COLO668 (cell line): ENCODE data around the gene CEP85.
"Not testable (repeated sequence)": the region's sequence is repeated elsewhere in the genome, so short reads cannot be mapped to it uniquely, and the experiment has no call there.

ENCODE experiments used
- DNase-seq: peaks from one replicate; lab custom pipeline; 2025; ENCODE audit not compliant: unreplicated experiment; lab: John Stamatoyannopoulos, UW

Gene CEP85

DNA sequence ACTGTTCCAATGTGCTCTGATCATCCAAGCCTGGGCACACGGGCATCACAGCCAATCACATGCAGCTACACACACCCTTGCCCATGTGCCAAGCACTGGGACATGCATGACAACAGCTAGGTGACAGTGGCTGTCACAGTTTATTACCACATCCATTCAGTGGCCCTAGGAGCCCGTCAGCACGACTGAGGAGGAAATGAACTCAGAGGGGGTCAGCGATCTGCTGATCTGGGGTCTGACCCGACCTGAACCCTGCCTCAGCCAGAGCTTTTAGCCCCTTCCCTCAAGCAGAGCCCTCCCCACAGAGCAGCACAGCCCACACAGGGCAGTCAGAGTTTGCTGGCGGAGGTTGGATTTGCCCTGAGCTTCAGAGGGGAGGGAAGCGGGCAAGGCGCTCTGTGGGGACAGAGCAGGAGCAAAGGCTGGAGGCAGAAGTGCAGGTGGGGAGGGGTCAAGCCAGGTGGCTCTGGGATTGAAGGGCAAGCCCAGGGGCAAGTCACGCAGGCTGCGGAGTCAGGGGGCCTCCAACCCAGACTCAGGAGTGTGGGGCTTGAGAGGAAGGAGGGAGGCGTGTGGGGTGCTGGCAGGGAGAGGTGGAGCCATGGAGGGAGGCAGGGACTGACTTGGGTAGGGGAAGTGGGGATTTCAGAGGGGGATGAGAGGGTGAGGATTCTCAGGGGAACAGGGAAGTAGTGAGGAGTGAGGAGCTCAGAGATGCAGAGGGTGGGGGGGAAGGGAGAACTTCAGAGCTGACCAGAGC, 56.3 kb downstream of the CEP85 start:
- no peak for DNase-seq

DNA sequence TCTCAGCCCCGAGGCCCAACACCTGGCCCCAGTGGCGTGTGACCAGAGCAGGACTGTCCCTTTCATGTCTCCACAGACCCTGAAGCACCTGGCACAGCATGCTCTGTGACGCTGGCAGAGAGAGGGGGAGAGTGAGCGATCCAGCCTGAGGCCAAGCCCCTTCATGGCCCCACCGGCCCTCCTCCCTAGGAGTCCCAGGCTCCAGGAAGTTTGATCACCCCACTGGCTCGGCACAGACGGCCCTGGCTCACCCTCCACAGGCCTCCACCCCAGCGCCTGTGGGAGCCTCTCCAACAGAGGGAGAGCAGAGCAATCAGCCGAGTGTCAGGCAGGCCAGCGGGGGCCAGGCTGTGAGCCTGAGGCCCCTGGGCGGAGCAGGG, 56.9 kb downstream of the CEP85 start:
- no peak for DNase-seq

DNA sequence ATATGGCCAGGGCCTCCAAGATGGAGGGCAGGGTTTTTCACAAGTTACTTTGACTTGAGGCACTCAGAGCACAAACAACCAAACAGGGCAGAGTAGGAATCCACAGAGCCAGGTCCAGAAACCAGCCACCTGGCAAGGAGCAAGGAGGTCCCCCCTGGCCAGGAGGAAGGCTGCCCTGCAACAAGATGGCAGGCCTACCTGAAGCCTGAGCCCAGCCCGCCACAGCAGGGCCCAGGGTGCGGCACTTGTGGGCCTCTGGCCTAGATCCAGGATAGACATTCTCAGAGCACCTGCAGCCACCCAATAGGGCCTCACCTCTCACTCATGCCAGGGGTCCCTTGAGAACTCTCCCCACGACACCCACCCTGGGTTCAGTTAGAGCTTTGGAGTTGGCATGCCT, 57.4 kb downstream of the CEP85 start:
- DNase-seq: no peak

DNA sequence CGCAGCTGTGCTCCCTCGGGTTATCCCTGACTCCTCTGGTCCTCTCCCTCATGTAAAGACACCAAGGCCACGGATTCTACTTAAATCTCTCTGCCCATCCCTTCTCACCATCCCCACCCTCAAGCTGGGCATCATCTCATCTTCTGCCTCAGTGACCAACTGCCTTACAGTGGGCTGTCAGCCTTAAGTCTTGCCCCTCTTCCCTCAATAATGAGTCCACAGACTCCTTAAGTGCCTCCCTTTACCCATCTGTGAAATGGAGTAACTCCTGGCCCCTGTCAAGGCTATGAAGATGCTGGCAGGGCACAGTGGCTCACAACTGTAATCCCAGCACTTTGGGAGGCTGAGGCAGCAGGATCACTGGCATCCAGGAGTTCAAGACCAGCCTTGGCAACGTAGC, 57.9 kb downstream of the CEP85 start:
- no peak for DNase-seq

DNA sequence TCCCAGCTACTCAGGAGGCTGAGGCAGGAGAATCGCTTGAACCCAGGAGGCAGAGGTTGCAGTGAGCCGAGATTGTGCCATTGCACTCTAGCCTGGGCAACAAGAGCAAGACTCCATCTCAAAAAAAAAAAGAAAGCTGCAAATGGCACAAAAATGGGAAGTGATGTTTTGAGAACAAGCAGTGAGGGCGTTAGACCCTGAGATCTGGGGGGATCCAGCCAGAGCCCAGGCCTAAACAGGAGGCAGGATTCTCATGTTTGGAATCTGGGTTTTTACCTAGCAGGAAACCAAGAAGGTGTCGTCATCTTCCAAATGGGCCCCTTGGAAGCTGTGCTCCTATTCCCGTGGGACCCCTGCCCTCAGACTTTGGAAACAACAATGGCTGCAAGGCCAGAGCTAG, 58.7 kb downstream of the CEP85 start:
- DNase-seq: not testable (repeated sequence)

DNA sequence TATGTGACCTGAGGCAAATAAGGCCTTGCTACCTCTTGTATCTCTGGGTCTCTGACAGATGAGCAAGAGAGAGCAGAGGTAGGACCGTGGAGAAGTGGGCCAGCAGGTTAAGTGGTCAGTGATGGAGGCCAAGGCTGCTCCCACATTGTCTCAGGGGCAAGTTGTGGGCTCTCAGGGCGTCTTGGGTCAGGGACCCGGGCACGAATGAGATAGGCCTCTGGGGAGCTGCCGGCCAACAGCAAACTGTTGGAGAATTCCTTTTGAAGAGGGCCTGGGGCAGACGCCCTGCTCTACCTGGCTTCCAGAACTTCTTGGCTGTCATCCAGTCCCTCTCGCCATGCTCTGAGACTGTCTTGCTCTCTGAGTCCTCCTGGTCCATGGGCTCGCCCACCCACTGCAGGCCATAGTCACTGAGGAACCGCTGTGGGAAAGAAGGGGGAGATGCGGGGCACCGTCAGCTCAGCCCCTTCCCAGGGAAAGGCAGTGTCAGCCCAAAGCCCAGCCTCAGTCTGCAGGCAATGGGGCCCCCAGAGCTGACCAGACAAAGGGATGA, 60.0 kb downstream of the CEP85 start:
- DNase-seq: no peak

DNA sequence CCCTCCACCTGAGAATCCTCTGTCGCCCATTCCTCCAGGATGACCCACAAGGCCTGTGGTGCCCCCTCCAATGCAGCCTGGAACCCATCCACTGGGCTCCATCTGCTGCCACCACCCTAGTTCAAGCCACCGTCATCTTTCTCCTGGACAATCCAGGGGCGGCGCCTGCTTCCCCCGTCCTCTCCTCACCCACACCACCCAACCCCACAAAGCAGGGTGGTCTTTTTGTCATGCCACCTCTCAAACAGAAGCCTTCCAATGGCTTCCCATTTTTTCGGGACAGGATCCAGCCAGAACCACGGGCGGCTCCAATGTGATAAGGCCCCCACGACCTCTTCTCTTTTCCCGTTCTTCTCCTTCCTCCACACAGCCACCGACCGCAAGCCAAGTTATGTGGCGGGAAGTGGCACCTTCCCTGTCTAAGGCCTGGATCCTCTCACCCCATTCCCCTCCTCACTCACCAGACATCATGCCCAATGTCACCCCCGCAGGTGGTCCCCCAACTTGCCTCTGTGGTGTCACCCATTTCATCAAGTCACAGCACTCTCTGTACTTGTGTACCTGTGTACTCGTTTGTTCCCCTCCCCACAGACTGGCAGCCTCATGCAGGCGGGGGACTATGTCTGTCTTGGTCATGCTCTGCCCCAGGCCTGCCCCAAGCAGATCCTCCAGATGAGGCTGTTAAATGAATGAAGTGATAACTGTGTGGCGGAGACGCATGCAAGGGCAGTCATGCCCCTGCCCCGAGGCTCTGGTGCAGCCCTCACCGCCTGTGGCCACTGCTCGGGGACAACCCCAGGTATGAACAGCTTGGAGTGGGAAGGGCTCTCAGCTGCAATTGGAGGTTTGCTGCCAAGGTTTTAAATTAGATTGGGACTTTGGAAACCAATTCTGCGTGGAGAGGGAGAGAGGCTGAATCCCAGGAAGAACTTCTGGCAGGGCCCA, 61.5 kb downstream of the CEP85 start:
- no peak for DNase-seq

DNA sequence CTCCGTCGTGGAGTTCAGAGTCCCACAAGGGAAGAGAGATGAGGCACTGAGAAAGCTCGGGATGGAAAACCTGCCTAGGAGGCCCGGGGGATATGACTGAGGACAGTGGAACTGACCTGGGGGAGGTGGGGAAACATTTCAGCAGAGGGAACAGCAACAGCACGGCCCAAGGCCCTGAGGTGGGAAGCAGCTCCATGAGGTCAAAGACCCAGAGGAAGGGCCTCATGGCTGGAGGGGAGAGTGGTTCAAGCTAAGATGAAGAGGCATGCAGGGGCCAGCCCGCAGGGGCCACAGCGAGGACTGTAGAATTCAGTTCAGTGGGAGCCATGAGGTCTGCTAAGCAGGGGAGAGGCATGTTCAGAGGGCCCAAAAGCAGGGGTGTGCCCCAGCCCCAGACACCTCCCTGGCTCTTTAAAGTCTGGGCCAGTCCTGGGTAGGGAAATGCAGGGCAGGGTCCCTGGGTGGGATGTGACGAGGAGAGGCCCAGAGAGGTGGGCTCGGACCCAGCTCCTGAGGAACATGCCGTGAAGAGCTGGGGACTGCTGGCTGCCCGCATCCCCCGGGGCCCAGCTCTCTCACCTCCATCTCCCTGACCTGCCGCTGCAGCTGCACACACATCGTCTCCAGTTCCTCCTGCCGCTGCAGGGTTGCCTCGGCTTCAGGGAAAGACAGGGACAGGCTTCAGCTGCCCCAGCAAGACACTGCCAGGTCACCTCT, 62.5 kb downstream of the CEP85 start:
- no peak for DNase-seq

DNA sequence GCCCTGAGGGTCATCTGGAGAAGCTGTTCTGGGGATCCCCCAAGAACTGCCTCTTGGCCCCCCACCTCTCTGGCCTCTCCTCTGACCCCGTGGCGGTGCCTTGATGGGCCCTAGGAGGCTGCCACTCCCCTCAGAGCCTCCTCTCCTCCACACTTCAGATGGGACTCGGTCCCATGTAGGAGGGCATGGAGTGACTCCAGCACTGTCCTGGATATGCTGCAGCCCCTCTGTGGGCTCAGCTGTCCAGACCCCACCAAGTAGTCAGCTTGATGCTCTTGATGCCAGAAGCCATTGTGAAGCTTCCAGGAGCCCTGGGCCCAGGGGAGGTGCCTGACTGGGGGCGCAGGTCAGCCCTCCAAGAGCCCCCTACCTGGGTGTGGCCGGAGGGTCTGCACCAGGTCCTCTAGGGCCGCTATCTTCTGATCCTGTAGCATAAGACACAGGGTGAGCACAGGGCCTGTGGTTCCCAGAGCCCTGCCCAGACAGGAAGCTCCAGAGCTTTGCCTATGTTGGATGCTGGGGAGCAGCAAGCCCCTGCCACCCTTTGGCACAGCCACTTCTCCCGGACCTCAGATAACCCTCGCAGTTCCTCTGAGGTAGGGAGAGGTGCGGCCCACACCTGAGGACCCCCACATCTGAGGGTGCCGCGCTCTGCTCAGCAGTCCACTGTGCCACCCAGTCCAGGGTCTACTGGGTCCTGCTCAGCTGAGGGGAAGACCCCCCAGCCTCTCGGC, 63.2 kb downstream of the CEP85 start:
- DNase-seq: no peak

DNA sequence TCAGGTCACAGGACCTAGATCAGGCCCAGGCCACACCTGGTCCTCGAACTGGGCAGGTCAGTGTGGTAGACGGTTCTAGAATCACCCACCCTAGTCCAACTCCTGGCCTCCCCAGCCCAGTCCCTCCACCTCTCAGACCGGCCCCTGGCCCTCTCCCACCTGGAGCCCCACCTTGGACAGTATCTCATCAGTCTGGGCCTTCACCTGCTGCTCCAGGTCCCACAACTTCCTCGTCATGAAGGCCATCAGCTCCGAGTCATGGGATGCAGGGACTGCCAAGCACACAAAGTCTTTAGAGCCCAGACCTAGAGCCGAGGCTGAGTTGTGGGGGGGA, 63.8 kb downstream of the CEP85 start:
- DNase-seq: no peak

DNA sequence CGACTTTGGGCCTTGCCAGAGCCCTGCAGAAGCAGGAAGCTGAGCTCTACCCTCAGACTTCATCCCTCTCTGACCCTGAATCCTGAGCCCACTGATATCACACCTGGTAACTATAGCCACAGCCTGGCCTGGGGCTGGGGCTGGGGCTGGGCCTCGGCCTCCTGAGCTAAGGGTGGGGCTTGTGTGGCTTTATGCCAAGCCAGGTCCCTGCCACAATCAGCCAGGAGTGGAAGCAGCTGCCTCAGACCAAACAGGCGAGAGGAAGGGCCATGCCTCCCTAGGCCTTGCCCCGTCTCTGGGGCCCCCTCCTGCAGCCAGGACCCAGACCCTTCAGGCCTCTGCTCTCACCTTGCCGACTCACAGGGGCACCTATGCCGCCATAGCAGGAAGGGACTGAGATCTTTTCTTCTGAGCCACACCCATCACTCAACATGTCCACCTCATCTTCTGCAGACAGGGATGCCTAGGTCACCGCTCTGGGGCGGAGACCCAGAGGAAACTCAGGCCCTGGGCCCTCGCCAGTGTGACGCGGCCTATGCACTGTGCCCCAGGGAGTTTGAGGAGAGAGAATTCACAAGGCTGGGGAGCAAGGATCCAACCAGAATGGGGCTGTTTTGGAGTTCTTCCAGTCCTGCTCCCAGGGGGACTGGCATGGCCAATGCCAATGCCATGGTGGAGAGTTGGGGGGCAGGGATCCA, 66.7 kb downstream of the CEP85 start:
- DNase-seq: no peak

DNA sequence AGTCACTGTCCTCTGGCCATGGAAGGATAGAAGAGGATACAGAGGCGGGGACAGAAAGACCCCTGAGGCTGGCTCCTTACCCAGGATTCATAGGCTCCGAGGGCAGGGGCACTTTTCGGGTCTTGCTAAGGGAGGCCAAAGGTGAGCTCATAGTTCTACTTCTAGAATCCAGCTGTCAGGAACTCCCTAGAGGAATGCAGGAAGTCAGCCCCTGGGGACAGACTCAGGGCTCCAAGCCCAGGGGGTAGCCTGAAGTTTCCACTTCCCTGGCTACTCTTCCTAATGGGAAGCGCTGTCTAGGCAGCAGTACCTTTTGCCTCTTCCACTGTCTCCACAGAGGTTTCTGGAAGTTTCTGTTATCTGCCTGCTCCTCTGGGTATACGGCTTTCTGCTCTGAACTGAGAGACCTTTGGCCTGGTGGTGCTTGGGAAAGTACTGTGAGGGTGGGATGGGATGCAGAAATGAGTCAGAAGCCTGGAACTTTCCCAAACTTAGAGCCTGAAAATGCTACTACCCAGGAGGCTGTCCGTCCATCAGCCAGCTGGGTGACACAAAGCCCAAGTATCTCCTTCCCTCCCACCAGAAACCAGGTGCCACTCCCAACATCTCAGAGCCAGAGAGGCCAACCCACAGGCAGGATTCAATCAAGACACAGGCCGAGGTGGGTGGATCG, 68.9 kb downstream of the CEP85 start:
- no peak for DNase-seq

DNA sequence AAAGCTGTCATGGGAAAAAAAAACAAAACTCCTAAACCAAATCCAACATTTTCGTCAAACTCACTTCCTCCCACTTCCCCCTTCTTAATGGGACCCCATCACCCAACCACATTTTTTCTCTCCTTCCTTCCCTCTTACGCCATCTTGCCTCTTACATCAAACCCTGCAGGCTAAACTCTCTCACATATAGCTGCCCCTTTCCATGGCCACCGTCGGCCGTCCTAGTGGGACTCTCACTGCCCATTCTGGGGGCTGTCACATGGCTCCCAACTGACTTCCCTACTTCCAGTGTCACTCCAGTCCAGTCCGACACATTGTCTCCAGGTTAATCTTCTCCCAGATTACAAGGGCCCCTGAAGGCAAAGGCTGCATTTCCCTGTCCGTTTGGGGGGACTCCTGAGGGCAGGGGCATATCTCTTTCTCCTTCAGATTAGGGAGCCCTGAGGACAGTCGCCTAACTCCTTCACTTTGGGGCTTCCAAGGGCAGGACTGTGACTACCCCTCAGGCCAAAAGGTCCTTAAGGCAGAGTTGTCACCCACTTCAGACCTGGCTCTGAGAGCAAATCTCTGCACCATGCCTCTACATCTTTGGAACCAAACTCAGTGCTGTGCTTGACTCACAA, 71.8 kb downstream of the CEP85 start:
- DNase-seq: no peak

DNA sequence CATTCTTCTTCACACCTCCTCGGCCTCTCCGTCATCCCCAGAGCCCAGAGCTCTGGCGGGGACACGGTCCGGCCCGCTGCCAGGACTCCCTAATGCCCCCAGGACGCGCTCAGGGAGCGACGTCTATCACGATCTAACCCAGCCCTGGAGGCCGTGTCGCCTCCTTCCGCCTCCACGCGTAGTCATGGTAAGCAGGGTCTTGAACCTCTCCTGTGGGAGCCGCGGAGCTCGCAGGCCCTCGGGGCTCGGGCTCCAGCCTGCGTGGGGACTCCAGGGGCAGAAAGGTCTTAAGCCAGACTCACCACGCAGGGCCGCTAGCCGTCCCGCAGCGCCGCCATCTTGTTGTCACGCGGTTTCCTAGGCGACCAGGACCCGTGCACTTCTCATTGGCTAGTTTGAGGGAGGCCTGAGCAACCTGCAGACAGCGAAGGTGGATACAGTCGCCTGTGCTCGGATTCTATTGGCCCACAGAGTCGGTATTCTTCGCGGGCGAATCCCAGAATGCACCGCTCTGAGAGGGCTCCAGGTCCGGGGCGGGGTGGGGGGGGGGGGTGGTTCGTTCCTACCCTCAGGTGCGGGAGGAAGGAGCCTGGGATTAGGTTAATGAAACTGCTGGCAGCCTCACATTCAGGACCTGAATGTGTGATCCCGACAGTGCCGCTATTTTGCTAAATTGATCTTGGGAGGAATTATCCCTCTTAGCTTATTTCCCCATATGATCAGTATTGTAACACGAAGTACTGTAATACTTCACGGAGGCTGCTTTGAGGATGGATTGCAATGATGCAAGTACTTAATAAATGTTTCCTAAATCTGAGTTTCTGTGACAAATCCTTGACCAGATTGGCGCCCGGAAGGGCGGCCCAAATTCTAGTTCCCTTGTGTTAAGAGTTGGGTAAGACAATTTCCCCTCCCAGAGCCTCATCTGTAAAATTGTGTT, 72.6 kb downstream of the CEP85 start, which contains the start of gene UBXN11:
UBXN11 (minus strand) TSS at position 347 of the 940 bp plus-strand sequence. CDS start 3,753 bp downstream, outside the sequence.
- peak; percentile 99 for DNase-seq

DNA sequence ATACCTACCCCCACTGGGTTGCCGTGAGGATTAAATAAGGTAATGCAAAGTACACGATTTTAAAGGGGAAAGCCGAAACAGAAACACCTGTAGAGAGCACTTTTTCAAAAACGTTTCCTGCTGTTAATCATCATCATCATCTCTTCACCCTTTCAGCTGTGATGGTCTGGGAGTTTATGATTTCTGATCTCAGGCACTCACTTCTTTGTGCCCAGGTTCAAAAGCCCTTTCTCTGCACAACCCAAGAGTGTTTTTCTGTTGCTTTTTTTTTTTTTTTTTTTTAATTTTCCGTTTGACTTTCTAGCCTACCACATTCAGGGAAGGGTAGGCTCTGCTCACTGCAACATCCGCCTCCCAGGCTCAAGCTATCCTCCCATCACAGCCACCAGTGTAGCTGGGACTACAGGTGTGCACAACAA, 73.4 kb downstream of the CEP85 start:
- DNase-seq: no peak

DNA sequence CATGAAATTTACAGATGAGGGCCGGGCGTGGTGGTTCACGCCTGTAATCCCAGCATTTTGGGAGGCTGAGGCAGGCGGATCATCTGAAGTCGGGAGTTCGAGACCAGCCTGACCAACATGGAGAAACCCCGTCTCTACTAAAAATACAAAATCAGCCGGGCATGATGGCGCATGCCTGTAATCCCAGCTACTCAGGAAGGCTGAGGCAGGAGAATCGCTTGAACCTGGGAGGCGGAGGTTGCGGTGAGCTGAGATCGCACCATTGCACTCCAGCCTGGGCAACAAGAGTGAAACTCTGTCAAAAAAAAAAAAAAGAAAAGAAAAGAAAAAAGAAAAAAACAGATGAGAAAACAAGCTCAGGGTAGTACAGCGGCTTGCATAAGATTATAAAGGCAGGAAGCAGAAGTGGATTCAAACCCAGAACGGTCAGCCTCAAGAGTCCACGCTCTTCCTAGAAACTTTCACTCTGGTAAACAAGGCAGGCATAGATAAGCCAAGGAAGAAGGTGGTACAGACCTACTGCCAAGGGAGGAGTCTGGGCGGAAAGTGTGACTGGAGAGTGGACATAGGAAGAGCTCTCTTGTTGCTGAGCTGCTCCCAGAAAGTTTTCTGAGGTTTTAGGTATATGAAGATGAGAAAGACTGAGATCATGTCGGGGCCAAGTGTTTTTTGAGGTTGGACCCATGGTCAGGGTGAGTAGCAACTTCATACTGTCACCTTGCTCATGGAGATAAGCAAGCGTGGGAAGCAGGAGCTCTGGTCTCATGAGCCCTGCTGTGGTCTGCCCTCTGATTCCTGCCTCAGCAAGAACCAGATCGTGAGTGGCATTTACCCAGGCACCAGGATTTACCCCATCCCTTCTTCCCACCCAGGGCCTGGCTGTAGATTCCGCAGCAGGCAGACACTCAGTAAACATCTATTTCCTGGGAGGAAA, 74.2 kb downstream of the CEP85 start:
- DNase-seq: not testable (repeated sequence)

DNA sequence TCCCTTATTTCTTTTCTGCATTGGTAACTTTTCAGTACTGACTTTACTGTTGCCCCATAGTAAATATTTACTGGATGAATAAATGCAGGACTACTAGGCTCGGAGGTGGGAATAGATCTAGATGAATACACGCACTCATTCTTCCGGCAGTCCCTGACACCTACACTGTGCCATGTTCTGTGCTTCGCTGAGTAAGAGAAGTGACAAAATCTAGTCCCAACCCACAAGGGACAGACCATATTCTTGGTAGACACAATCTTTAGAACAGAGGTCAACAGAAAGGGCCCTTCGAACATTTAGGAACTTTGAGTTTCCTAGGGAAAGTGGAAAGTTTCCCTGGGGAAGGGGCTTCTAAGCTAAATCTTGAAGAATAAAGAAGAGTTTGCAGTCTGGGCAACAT, 80.5 kb downstream of the CEP85 start:
- DNase-seq: no peak
